ENCODE data around the gene KLF7.

GRCh38 chr2:207159002-207159401 is 6.7 kb downstream of the KLF7 start:
- TF ChIP-seq ZFP30 (CRISPR knock-in tag; IDR thresholded peaks at IDR 0.05) (no peak), SNAI2 (CRISPR knock-in tag; IDR thresholded peaks at IDR 0.05) (no peak), TCF4 (CRISPR knock-in tag; IDR thresholded peaks at IDR 0.05; ENCODE audit: borderline replicate concordance) (peak; percentile 60; the same call in 1 of the 2 replicates), POU6F1 (CRISPR knock-in tag; IDR thresholded peaks at IDR 0.05; ENCODE audit: borderline replicate concordance, low read depth) (no peak), ZC3H10 (CRISPR knock-in tag; IDR thresholded peaks at IDR 0.05) (no peak), GLIS3 (CRISPR knock-in tag; IDR thresholded peaks at IDR 0.05) (no peak), CSDC2 (CRISPR knock-in tag; IDR thresholded peaks at IDR 0.05) (no peak), ARNTL (CRISPR knock-in tag; IDR thresholded peaks at IDR 0.05; ENCODE audit: borderline replicate concordance, low read depth) (no peak), ISL1 (CRISPR knock-in tag; IDR thresholded peaks at IDR 0.05) (no peak), ZFP3 (CRISPR knock-in tag; IDR thresholded peaks at IDR 0.05) (no peak)
- TF ChIP-seq, protein P1, sequence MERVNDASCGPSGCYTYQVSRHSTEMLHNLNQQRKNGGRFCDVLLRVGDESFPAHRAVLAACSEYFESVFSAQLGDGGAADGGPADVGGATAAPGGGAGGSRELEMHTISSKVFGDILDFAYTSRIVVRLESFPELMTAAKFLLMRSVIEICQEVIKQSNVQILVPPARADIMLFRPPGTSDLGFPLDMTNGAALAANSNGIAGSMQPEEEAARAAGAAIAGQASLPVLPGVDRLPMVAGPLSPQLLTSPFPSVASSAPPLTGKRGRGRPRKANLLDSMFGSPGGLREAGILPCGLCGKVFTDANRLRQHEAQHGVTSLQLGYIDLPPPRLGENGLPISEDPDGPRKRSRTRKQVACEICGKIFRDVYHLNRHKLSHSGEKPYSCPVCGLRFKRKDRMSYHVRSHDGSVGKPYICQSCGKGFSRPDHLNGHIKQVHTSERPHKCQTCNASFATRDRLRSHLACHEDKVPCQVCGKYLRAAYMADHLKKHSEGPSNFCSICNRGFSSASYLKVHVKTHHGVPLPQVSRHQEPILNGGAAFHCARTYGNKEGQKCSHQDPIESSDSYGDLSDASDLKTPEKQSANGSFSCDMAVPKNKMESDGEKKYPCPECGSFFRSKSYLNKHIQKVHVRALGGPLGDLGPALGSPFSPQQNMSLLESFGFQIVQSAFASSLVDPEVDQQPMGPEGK (CRISPR knock-in tag; IDR thresholded peaks at IDR 0.05; ENCODE audit: borderline replicate concordance) = no peak
